H9 (cell line): Measurements from ENCODE around the gene ADGB. TPM values are rescaled to one million over a fixed set of nuclear protein-coding genes. Genes with fewer than 3 reads are reported as not detected.

Source experiments
- DNase-seq: peaks from one replicate; pipeline ENCODE4 v3.0.0-alpha.2; 2017
- H2AFZ ChIP-seq: one replicate; pipeline ENCODE4 v1.6.1; 2013; ENCODE audit warnings: mild to moderate bottlenecking, low read length, control low read depth, moderate library complexity
- H2AK5ac ChIP-seq: 2 replicates; pipeline ENCODE4 v1.6.1; 2013; ENCODE audit warnings: low read length, control low read depth, mixed read lengths; ENCODE audit not compliant: insufficient read length
- H2BK120ac ChIP-seq: one replicate; pipeline ENCODE4 v1.6.1; 2013; ENCODE audit warnings: low read depth, mild to moderate bottlenecking, low read length, control low read depth, inconsistent platforms; ENCODE audit not compliant: poor library complexity, severe bottlenecking
- H2BK12ac ChIP-seq: 2 replicates; pipeline ENCODE4 v1.6.1; 2013; ENCODE audit warnings: low read length, control low read depth, mixed read lengths, low read depth; ENCODE audit not compliant: insufficient read length
- H2BK15ac ChIP-seq: 2 replicates; pipeline ENCODE4 v1.6.1; 2013; ENCODE audit warnings: low read depth, low read length, control low read depth
- H2BK20ac ChIP-seq: one replicate; pipeline ENCODE4 v1.6.1; 2013; ENCODE audit warnings: low read depth, mild to moderate bottlenecking, low read length, control low read depth, inconsistent platforms; ENCODE audit not compliant: poor library complexity, severe bottlenecking
- H2BK5ac ChIP-seq: 2 replicates; pipeline ENCODE4 v1.6.1; 2013; ENCODE audit warnings: low read length, control low read depth, mixed read lengths; ENCODE audit not compliant: insufficient read length
- H3K14ac ChIP-seq: 2 replicates; pipeline ENCODE4 v1.6.1; 2013; ENCODE audit warnings: low read length, control low read depth; ENCODE audit not compliant: insufficient read depth
- H3K18ac ChIP-seq: 2 replicates; pipeline ENCODE4 v1.6.1; 2013; ENCODE audit warnings: low read depth, mild to moderate bottlenecking, mixed read lengths, low read length, control low read depth; ENCODE audit not compliant: insufficient read length
- H3K23ac ChIP-seq: 2 replicates; pipeline ENCODE4 v1.6.1; 2013; ENCODE audit warnings: low read length, control low read depth, mixed read lengths, low read depth; ENCODE audit not compliant: insufficient read length
- H3K23me2 ChIP-seq: 2 replicates; pipeline ENCODE4 v1.6.1; 2013; ENCODE audit warnings: low read depth, mild to moderate bottlenecking, mixed read lengths, low read length, control low read depth; ENCODE audit not compliant: insufficient read length, poor library complexity, severe bottlenecking
- H3K27ac ChIP-seq: 2 replicates; pipeline ENCODE4 v1.5.1; 2013; ENCODE audit warnings: low read length, control low read depth, mixed read lengths, low read depth; ENCODE audit not compliant: insufficient read length
- H3K27me3 ChIP-seq: 2 replicates; pipeline ENCODE4 v1.6.1; 2013; ENCODE audit warnings: low read length, control low read depth, inconsistent platforms; ENCODE audit not compliant: insufficient read depth
- H3K4ac ChIP-seq: 2 replicates; pipeline ENCODE4 v1.6.1; 2013; ENCODE audit warnings: low read depth, mild to moderate bottlenecking, control low read depth, inconsistent platforms, low read length, moderate library complexity
- H3K4me1 ChIP-seq: 2 replicates; pipeline ENCODE4 v1.6.1; 2013; ENCODE audit warnings: low read length, control low read depth, inconsistent platforms; ENCODE audit not compliant: insufficient read depth
- H3K4me2 ChIP-seq: 2 replicates; pipeline ENCODE4 v1.6.1; 2013; ENCODE audit warnings: low read length, control low read depth, mixed read lengths; ENCODE audit not compliant: insufficient read length, insufficient read depth
- H3K56ac ChIP-seq: 2 replicates; pipeline ENCODE4 v1.6.1; 2013; ENCODE audit warnings: low read depth, mild to moderate bottlenecking, mixed read lengths, low read length, control low read depth; ENCODE audit not compliant: insufficient read length
- H3K79me1 ChIP-seq: 2 replicates; pipeline ENCODE4 v1.6.1; 2013; ENCODE audit warnings: low read depth, mild to moderate bottlenecking, moderate library complexity, low read length, control low read depth, inconsistent platforms; ENCODE audit not compliant: insufficient read depth, poor library complexity, severe bottlenecking
- H3K79me2 ChIP-seq: 2 replicates; pipeline ENCODE4 v1.6.1; 2013; ENCODE audit warnings: low read length, control low read depth, inconsistent platforms; ENCODE audit not compliant: insufficient read depth
- H3K9ac ChIP-seq: 2 replicates; pipeline ENCODE4 v1.6.1; 2013; ENCODE audit warnings: low read length, control low read depth, mixed read lengths; ENCODE audit not compliant: insufficient read length; ENCODE audit errors: extremely low read depth
- H3K9me3 ChIP-seq: one replicate; pipeline ENCODE4 v1.6.1; 2013; ENCODE audit warnings: low read depth, low read length, inconsistent platforms; ENCODE audit not compliant: control insufficient read depth
- H3T11ph ChIP-seq: one replicate; pipeline ENCODE4 v1.6.1; 2013; ENCODE audit warnings: mild to moderate bottlenecking, low read length, control low read depth, inconsistent platforms
- H4K20me1 ChIP-seq: one replicate; pipeline ENCODE4 v1.6.1; 2013; ENCODE audit not compliant: control insufficient read depth, insufficient read length, insufficient read depth
- H4K5ac ChIP-seq: 2 replicates; pipeline ENCODE4 v1.6.1; 2013; ENCODE audit warnings: low read depth, mild to moderate bottlenecking, mixed read lengths, low read length, control low read depth; ENCODE audit not compliant: insufficient read length
- H4K8ac ChIP-seq: replicated peaks from 2 replicates; pipeline ENCODE4 v1.6.1; 2013; ENCODE audit warnings: low read length, control low read depth, mixed read lengths, low read depth; ENCODE audit not compliant: insufficient read length
- H4K91ac ChIP-seq: 2 replicates; pipeline ENCODE4 v1.6.1; 2013; ENCODE audit warnings: low read depth, mild to moderate bottlenecking, moderate library complexity, mixed read lengths, low read length, control low read depth; ENCODE audit not compliant: insufficient read length
- H3K27ac Mint-ChIP-seq, 3 experiments: 2 replicates in 2 of 3; 3 replicates in 1 of 3; pipeline ENCODE4 v1.8.0; 2020 to 2021; ENCODE audit warnings: mixed read lengths in 3 of 3, mild to moderate bottlenecking in 1 of 3, moderate library complexity in 1 of 3
- H3K27me3 Mint-ChIP-seq: 2 replicates; pipeline ENCODE4 v1.8.0; 2021; ENCODE audit warnings: low read depth, mild to moderate bottlenecking, moderate library complexity, mixed read lengths
- H3K36me3 Mint-ChIP-seq, 3 experiments: 2 replicates in 2 of 3; 3 replicates in 1 of 3; pipeline ENCODE4 v1.8.0; 2020 to 2021; ENCODE audit warnings: low read depth in 3 of 3, mixed read lengths in 3 of 3; ENCODE audit not compliant: insufficient read depth in 1 of 3
- H3K4me1 Mint-ChIP-seq, 2 experiments: 2 replicates each; pipeline ENCODE4 v1.8.0; 2020; ENCODE audit warnings: mixed read lengths in 2 of 2
- H3K4me3 Mint-ChIP-seq, 2 experiments: 2 replicates in 1 of 2; 3 replicates in 1 of 2; pipeline ENCODE4 v1.8.0; 2020 to 2021; ENCODE audit warnings: mild to moderate bottlenecking in 2 of 2, mixed read lengths in 2 of 2, moderate library complexity in 1 of 2
- H3K9me3 Mint-ChIP-seq, 2 experiments: 2 replicates in 1 of 2; 3 replicates in 1 of 2; pipeline ENCODE4 v1.8.0; 2020; ENCODE audit warnings: mild to moderate bottlenecking in 2 of 2, mixed read lengths in 2 of 2, moderate library complexity in 1 of 2
- CTCF ChIP-seq: fragments of 200-600 bp; sonication (generic); conservative IDR thresholded peaks from 3 replicates; pipeline ENCODE4 v1.8.0; 2021; ENCODE audit warnings: antibody characterized with exemption, mild to moderate bottlenecking
- whole genome bisulfite sequencing: extraction: QIAGEN DNeasy Blood & Tissue Kit; methylation state at CpG from one replicate; pipeline ENCODE4 v1.1.7; 2013; ENCODE audit warnings: missing lambda C conversion rate, low lambda C conversion rate, mixed read lengths; ENCODE audit not compliant: insufficient read length; ENCODE audit errors: extremely low coverage; 5-methylcytosine and 5-hydroxymethylcytosine counted together
- total RNA-seq: library from RNA; stranded (reverse); gene quantifications from 2 replicates; pipeline ENCODE4 v1.2.1, GENCODE V29; 2021

The ADGB gene
- total RNA-seq, 1 experiment from 2014 or later = not detected

- Histone ChIP-seq H3K56ac (no peak overlapping the region), H3K79me2 (no peaks in the 10 kb centered on the region), H4K91ac (no peak overlapping the region), H3K18ac (no peak overlapping the region), H2BK15ac (no peak overlapping the region), H2AK5ac (no peak overlapping the region), H3K9me3 (no peaks in the 10 kb centered on the region), H3K4me2 (no peak overlapping the region), H3K23ac (no peak overlapping the region), H3K79me1 (no peaks in the 10 kb centered on the region), H2AFZ (no peak overlapping the region), H4K8ac (no peak overlapping the region), H4K20me1 (no peaks in the 10 kb centered on the region), H2BK120ac (no peak overlapping the region), H3K27ac (no peak overlapping the region), H4K5ac (no peak overlapping the region), H3K9ac (no peak overlapping the region), H2BK5ac (no peak overlapping the region), H3T11ph (no peak overlapping the region), H2BK12ac (no peak overlapping the region), H3K4me1 (no peaks in the 10 kb centered on the region), H3K27me3 (no peaks in the 10 kb centered on the region), H3K14ac (no peak overlapping the region), H2BK20ac (no peak overlapping the region), H3K4ac (no peak overlapping the region), H3K23me2 (no peaks in the 10 kb centered on the region)
- Mint-ChIP-seq H3K27me3 (no peaks in the 10 kb centered on the region), H3K9me3 (no peaks in the 10 kb centered on the region), H3K36me3 (no peaks in the 10 kb centered on the region), H3K4me1 (no peaks in the 10 kb centered on the region; a peak in 1 of 4 replicates), H3K4me3 (no peak overlapping the region), H3K27ac (no peak overlapping the region)
- WGBS = no CpG with 5 or more reads among the region's 2 CpGs
- no peak for TF ChIP-seq CTCF
- DNase-seq = no peak
Observed at GRCh38 chr6:146697921-146698320, 99.1 kb downstream of the ADGB start.
